Measurements from ENCODE around the gene GAREM2. TPM values are rescaled to one million over a fixed set of nuclear protein-coding genes. Genes with fewer than 3 reads are reported as not detected.

Gene GAREM2
- total RNA-seq, 4 donors from 2014 or later, result 1.5 to 4.6 (median 2.2) TPM; not detected in 1

GRCh38 chr2:26202981-26203490, 30.1 kb downstream of the GAREM2 start:
- TF ChIP-seq POLR2AphosphoS5 (IDR thresholded peaks at IDR 0.05) (no peak), EP300 (IDR thresholded peaks at IDR 0.05; ENCODE audit: low read depth) (no peak), POLR2A (IDR thresholded peaks at IDR 0.05) (no peak)
- TF ChIP-seq, protein P1, sequence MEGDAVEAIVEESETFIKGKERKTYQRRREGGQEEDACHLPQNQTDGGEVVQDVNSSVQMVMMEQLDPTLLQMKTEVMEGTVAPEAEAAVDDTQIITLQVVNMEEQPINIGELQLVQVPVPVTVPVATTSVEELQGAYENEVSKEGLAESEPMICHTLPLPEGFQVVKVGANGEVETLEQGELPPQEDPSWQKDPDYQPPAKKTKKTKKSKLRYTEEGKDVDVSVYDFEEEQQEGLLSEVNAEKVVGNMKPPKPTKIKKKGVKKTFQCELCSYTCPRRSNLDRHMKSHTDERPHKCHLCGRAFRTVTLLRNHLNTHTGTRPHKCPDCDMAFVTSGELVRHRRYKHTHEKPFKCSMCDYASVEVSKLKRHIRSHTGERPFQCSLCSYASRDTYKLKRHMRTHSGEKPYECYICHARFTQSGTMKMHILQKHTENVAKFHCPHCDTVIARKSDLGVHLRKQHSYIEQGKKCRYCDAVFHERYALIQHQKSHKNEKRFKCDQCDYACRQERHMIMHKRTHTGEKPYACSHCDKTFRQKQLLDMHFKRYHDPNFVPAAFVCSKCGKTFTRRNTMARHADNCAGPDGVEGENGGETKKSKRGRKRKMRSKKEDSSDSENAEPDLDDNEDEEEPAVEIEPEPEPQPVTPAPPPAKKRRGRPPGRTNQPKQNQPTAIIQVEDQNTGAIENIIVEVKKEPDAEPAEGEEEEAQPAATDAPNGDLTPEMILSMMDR (IDR thresholded peaks at IDR 0.05), result no peak
- intact Hi-C loops (cut with DNase I; ENCODE audit: low total_unique reads), result no loop called here
- Histone ChIP-seq H3K27ac (no peak overlapping the region), H3K36me3 (peaks cover 0 to 70% (median 31%) of the 10 kb centered on the region in 4 donors), H3K27me3 (no peaks in the 10 kb centered on the region), H3K9me3 (no peaks in the 10 kb centered on the region), H3K4me3 (no peak overlapping the region), H3K4me1 (no peaks in the 10 kb centered on the region)
- in situ Hi-C loops (cut with MboI; ENCODE audit: low pct_ligation_motif_present in 1 of 4, low pct_unique_long_range_greater_than_20kb in 1 of 4, low sequenced_read_pairs in 3 of 4), result no loop called here
- no peak for DNase-seq
- 77 to 85% methylated on average over 1 of the region's 1 CpG for WGBS, 2 donors (ENCODE audit: low coverage in 1 of 2)

- H3K36me3 ChIP-seq, result peaks cover 0 to 77% (median 32%) of the 10 kb centered on the region in 4 donors
- DNase-seq, result no peak
- TF ChIP-seq, protein P1 (IDR thresholded peaks at IDR 0.05), result no peak
- TF ChIP-seq EP300 (IDR thresholded peaks at IDR 0.05; ENCODE audit: low read depth) (no peak), POLR2AphosphoS5 (IDR thresholded peaks at IDR 0.05) (no peak), POLR2A (IDR thresholded peaks at IDR 0.05) (no peak)
- no peak overlapping the region for H3K27ac ChIP-seq
- H3K4me1 ChIP-seq, result no peaks in the 10 kb centered on the region
- no peaks in the 10 kb centered on the region for H3K9me3 ChIP-seq
- no peak overlapping the region for H3K4me3 ChIP-seq
- WGBS, 2 donors (ENCODE audit: low coverage in 1 of 2), result 90 to 97% methylated on average over 6 to 7 of the region's 7 CpGs
- in situ Hi-C loops (cut with MboI; ENCODE audit: low pct_ligation_motif_present in 1 of 4, low pct_unique_long_range_greater_than_20kb in 1 of 4, low sequenced_read_pairs in 3 of 4), result no loop called here
- no peaks in the 10 kb centered on the region for H3K27me3 ChIP-seq
- intact Hi-C loops (cut with DNase I; ENCODE audit: low total_unique reads), result no loop called here
Measured at GRCh38 chr2:26203906-26204305, 31.0 kb downstream of the GAREM2 start.

DNA sequence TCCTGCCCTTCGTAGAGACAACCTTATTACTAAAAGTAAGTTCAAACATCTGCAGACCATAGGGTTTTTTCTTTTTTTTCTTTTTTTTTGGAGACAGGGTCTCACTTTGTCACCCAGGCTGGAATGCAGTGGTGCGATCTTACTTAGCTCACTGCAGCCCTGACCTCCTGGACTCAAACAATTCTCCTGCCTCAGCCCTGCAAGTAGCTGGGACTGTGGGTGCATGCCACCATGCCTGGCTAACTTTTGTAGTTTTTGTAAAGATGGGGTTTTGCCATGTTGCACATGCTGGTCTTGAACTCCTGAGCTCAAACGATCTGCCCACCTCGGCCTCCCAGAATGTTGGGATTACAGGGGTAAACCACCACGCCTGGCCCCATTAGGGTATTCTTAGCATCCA, 39.1 kb downstream of the GAREM2 start:
- peaks cover 0 to 74% (median 37%) of the 10 kb centered on the region in 4 donors for H3K36me3 ChIP-seq
- DNase-seq, result no peak

GRCh38 chr2:26214759-26215158, 41.9 kb downstream of the GAREM2 start:
- DNase-seq, result no peak
- intact Hi-C loops (cut with DNase I; ENCODE audit: low total_unique reads) (no loop called here), in situ Hi-C loops (cut with MboI; ENCODE audit: low pct_ligation_motif_present in 1 of 4, low pct_unique_long_range_greater_than_20kb in 1 of 4, low sequenced_read_pairs in 3 of 4) (no loop called here)
- no peak for TF ChIP-seq POLR2A (IDR thresholded peaks at IDR 0.05)
- TF ChIP-seq EP300 (IDR thresholded peaks at IDR 0.05; ENCODE audit: low read depth), result no peak
- TF ChIP-seq, protein P1 (IDR thresholded peaks at IDR 0.05), result no peak
- no peak for TF ChIP-seq POLR2AphosphoS5 (IDR thresholded peaks at IDR 0.05)
- 33 to 54% methylated on average over 1 of the region's 1 CpG for WGBS, 2 donors (ENCODE audit: low coverage in 1 of 2)
- Histone ChIP-seq H3K27ac (no peak overlapping the region), H3K36me3 (peaks cover 0 to 63% (median 30%) of the 10 kb centered on the region in 4 donors), H3K4me1 (peaks cover 0 to 5% (median 0%) of the 10 kb centered on the region in 4 donors), H3K27me3 (no peaks in the 10 kb centered on the region), H3K9me3 (no peaks in the 10 kb centered on the region), H3K4me3 (no peak overlapping the region)

More for the DNA sequence above, 39.1 kb downstream of the GAREM2 start:
- Histone ChIP-seq H3K4me3 (no peak overlapping the region), H3K27me3 (no peaks in the 10 kb centered on the region), H3K4me1 (peaks cover 0 to 5% (median 0%) of the 10 kb centered on the region in 4 donors), H3K27ac (no peak overlapping the region), H3K9me3 (no peaks in the 10 kb centered on the region)
- in situ Hi-C loops (cut with MboI; ENCODE audit: low pct_ligation_motif_present in 1 of 4, low pct_unique_long_range_greater_than_20kb in 1 of 4, low sequenced_read_pairs in 3 of 4), result no loop called here
- 92 to 95% methylated on average over 4 to 5 of the region's 5 CpGs for WGBS, 2 donors (ENCODE audit: low coverage in 1 of 2)
- intact Hi-C loops (cut with DNase I; ENCODE audit: low total_unique reads), result no loop called here
- TF ChIP-seq POLR2A (IDR thresholded peaks at IDR 0.05) (no peak), POLR2AphosphoS5 (IDR thresholded peaks at IDR 0.05) (no peak), EP300 (IDR thresholded peaks at IDR 0.05; ENCODE audit: low read depth) (no peak)
- TF ChIP-seq, protein P1 (IDR thresholded peaks at IDR 0.05), result no peak
